SU-DHL-6 (cell line): Measurements from ENCODE around the gene TMC6.

Source experiments
- H2AFZ ChIP-seq: fragments of 200-600 bp; sonication (generic); 2 replicates; pipeline ENCODE4 v1.6.1; 2014; ENCODE audit warnings: low read depth, mild to moderate bottlenecking, moderate library complexity, mixed read lengths, antibody characterized with exemption, low read length; ENCODE audit not compliant: severe bottlenecking
- H3F3A ChIP-seq: fragments of 200-600 bp; shearing (Covaris generic); 2 replicates; pipeline ENCODE4 v1.6.0; 2016; ENCODE audit warnings: antibody characterized with exemption, mild to moderate bottlenecking; ENCODE audit not compliant: insufficient read depth
- H3K27ac ChIP-seq: fragments of 200-600 bp; sonication (generic); 2 replicates; pipeline ENCODE4 v1.5.1; 2016; ENCODE audit warnings: low read depth, mild to moderate bottlenecking, low read length, moderate library complexity, mixed read lengths
- H3K27me3 ChIP-seq: fragments of 200-600 bp; sonication (generic), shearing (Covaris generic); 2 replicates; pipeline ENCODE4 v1.6.0; 2014; ENCODE audit warnings: mild to moderate bottlenecking, low read length
- H3K36me3 ChIP-seq: fragments of 200-600 bp; sonication (generic); 2 replicates; pipeline ENCODE4 v1.6.1; 2014; ENCODE audit warnings: mild to moderate bottlenecking, low read length, mixed read lengths
- H3K4me2 ChIP-seq: fragments of 300-600, 200-600 bp; shearing (Covaris generic), sonication (generic); 2 replicates; pipeline ENCODE4 v1.6.0; 2014; ENCODE audit warnings: low read length, low read depth, mild to moderate bottlenecking; ENCODE audit not compliant: poor library complexity, severe bottlenecking
- H3K4me3 ChIP-seq: fragments of 200-600 bp; sonication (generic); 2 replicates; pipeline ENCODE4 v1.5.1; 2014; ENCODE audit warnings: antibody characterized with exemption, low read length, mild to moderate bottlenecking, mixed read lengths; ENCODE audit not compliant: insufficient read depth, poor library complexity, severe bottlenecking
- H3K79me2 ChIP-seq: fragments of 200-600 bp; sonication (generic); 2 replicates; pipeline ENCODE4 v1.6.1; 2014; ENCODE audit warnings: mild to moderate bottlenecking, low read length, moderate library complexity; ENCODE audit not compliant: insufficient read depth
- H3K9ac ChIP-seq: fragments of 200-600 bp; sonication (generic); 2 replicates; pipeline ENCODE4 v1.7.0; 2014; ENCODE audit warnings: mild to moderate bottlenecking, low read length
- H3K9me2 ChIP-seq: fragments of 200-600 bp; sonication (generic); replicated peaks from 2 replicates; pipeline ENCODE4 v1.6.1; 2014; ENCODE audit warnings: low read length; ENCODE audit not compliant: insufficient read depth
- H3K9me3 ChIP-seq: fragments of 200-600 bp; sonication (generic); 2 replicates; pipeline ENCODE4 v1.6.1; 2014; ENCODE audit warnings: low read length, mixed read lengths; ENCODE audit not compliant: insufficient read depth
- H4K20me1 ChIP-seq: fragments of 200-600 bp; sonication (generic); 2 replicates; pipeline ENCODE4 v1.6.1; 2014; ENCODE audit warnings: low read depth, mild to moderate bottlenecking, antibody characterized with exemption, low read length, moderate library complexity, mixed read lengths
- CTCF ChIP-seq: fragments of 200-600 bp; sonication (generic); IDR thresholded peaks from one replicate; pipeline ENCODE4 v1.5.1; 2017; ENCODE audit warnings: antibody characterized with exemption, mild to moderate bottlenecking, low read length, moderate library complexity; ENCODE audit not compliant: insufficient read depth, poor library complexity, severe bottlenecking
- EZH2phosphoT487 ChIP-seq: fragments of 200-600 bp; sonication (generic), shearing (Covaris generic); conservative IDR thresholded peaks from 2 replicates; pipeline ENCODE4 v1.6.1; 2018; ENCODE audit warnings: mild to moderate bottlenecking, antibody characterized with exemption, low read length, moderate library complexity, mixed read lengths

TMC6 gene

DNA sequence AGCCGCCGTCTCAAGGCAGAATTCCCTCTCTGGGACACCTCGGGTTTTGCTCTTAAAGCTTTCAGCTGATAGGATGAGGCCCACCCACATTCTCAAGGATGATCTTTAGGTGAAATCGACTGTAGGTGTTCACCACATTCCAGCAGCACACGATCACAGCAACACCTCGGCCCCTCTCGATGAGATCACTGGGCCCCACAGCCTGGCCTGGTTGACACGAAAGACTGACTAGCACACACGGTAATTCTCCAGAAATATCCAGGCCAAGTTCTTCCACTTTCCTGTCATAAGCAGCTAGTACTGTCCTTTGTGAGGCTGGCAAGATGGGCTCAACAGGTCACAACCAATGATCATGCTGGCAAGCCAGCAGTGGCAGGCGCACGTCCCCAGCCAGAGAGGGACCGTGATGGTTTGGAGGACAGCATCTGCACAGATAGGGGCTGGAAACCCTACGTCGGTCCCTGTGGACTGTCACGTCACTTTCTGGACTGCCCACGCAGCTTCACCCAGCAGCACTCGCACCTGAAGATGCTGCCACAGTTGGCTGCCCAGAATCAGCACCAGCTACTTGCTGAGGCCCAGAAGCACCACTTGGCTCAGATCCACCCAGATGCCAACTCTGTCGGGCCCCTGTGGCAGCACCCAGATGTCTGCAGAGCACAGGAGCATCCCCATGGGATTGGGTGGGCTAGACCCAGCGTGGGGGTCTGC lies 17.4 kb downstream of the TMC6 start:
- Histone ChIP-seq H3K9me2 (no peaks in the 10 kb centered on the region), H3K79me2 (no peaks in the 10 kb centered on the region), H3K4me3 (no peak overlapping the region), H3K9me3 (no peaks in the 10 kb centered on the region), H3K9ac (no peak overlapping the region), H3F3A (peaks cover 22% of the 10 kb centered on the region), H3K27me3 (no peaks in the 10 kb centered on the region), H3K27ac (no peak overlapping the region), H3K36me3 (no peaks in the 10 kb centered on the region), H4K20me1 (no peaks in the 10 kb centered on the region; the same call in 1 of the 2 replicates), H2AFZ (no peak overlapping the region), H3K4me2 (no peak overlapping the region)
- TF ChIP-seq CTCF (no peak), EZH2phosphoT487 (no peak)

- H3K9me2 ChIP-seq, result no peaks in the 10 kb centered on the region
- H3K9ac ChIP-seq, result no peak overlapping the region
- H3K79me2 ChIP-seq, result no peaks in the 10 kb centered on the region
- no peaks in the 10 kb centered on the region; the same call in 1 of the 2 replicates for H4K20me1 ChIP-seq
- peaks cover 28% of the 10 kb centered on the region for H3F3A ChIP-seq
- H3K27me3 ChIP-seq, result no peaks in the 10 kb centered on the region
- no peaks in the 10 kb centered on the region for H3K36me3 ChIP-seq
- no peak for TF ChIP-seq CTCF
- no peak for TF ChIP-seq EZH2phosphoT487
- H2AFZ ChIP-seq, result no peak overlapping the region
- H3K4me3 ChIP-seq, result no peak overlapping the region
- H3K9me3 ChIP-seq, result no peaks in the 10 kb centered on the region
- no peak overlapping the region for H3K4me2 ChIP-seq
- no peak overlapping the region for H3K27ac ChIP-seq
Observed at GRCh38 chr17:78110363-78111015, 18.1 kb downstream of the TMC6 start.

DNA sequence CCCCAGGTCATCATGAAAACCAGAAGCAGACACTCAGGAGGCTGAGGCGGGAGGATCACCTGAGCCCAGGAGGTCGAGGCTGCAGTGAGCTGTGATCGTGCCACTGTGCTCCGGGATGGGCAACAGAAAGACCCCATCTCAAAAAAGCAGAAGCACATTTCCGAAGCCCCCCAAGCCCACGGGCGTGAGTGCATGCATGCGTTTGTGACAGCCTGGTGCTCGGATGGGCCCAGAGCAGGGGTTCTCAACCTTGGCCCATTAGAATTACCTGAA lies 19.1 kb downstream of the TMC6 start:
- no peak for TF ChIP-seq EZH2phosphoT487
- TF ChIP-seq CTCF, result no peak
- Histone ChIP-seq H3K27ac (no peak overlapping the region), H3K27me3 (no peaks in the 10 kb centered on the region), H2AFZ (no peak overlapping the region), H3K79me2 (no peaks in the 10 kb centered on the region), H4K20me1 (no peaks in the 10 kb centered on the region; the same call in 1 of the 2 replicates), H3K9ac (no peak overlapping the region), H3K4me2 (no peak overlapping the region), H3K36me3 (no peaks in the 10 kb centered on the region), H3K9me2 (no peaks in the 10 kb centered on the region), H3F3A (peaks cover 28% of the 10 kb centered on the region), H3K4me3 (no peak overlapping the region), H3K9me3 (no peaks in the 10 kb centered on the region)
